ENCODE data around the gene LRRC38.

DNA sequence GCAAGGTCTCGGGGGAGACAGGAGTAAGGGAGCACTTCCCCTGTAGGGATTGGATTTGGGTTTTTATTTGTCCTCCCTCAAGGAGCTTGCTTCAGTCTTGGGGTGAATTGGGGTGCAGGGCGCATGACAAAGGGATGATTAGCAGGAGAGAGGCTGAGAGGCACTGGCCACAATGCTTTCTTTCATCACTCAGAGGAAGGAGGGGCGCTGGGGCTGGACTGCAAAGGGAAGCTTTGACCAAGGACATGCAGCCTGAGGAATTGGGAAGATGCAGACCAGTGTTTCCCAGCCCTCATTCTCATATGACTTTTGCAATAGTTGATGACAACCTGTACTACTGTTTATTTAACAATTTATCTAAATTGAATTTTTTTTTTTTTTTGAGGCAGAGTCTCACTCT, 35.7 kb upstream of the LRRC38 start:
- TF ChIP-seq, protein P1, sequence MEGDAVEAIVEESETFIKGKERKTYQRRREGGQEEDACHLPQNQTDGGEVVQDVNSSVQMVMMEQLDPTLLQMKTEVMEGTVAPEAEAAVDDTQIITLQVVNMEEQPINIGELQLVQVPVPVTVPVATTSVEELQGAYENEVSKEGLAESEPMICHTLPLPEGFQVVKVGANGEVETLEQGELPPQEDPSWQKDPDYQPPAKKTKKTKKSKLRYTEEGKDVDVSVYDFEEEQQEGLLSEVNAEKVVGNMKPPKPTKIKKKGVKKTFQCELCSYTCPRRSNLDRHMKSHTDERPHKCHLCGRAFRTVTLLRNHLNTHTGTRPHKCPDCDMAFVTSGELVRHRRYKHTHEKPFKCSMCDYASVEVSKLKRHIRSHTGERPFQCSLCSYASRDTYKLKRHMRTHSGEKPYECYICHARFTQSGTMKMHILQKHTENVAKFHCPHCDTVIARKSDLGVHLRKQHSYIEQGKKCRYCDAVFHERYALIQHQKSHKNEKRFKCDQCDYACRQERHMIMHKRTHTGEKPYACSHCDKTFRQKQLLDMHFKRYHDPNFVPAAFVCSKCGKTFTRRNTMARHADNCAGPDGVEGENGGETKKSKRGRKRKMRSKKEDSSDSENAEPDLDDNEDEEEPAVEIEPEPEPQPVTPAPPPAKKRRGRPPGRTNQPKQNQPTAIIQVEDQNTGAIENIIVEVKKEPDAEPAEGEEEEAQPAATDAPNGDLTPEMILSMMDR (IDR thresholded peaks at IDR 0.05; ENCODE audit: low read depth, low read length) = no peak
- TF ChIP-seq MAX (IDR thresholded peaks at IDR 0.05; ENCODE audit: low read depth, low read length) = no peak
- TF ChIP-seq POLR2A (IDR thresholded peaks at IDR 0.05; ENCODE audit: extremely low read depth, insufficient read length) = no peak
